Ovary (tissue), 9 donors: ENCODE results near the gene ABCA10. TPM values are rescaled to one million over a fixed set of nuclear protein-coding genes. Genes with fewer than 3 reads are reported as not detected.

Experiments used
- DNase-seq, 5 donors: peaks; one replicate each; pipeline ENCODE4 v3.0.0-alpha.2; 2019 to 2020
- H3K27ac ChIP-seq, 2 donors: fragments of 200-600 bp; one replicate each; pipeline versions ENCODE4 v1.5.1 to v1.8.0; 2019 to 2022
- H3K27me3 ChIP-seq: fragments of 200-600 bp; one replicate; pipeline ENCODE4 v1.8.0; 2022
- H3K36me3 ChIP-seq: fragments of 200-600 bp; sonication (generic); one replicate; pipeline ENCODE4 v1.5.1; 2019
- H3K4me1 ChIP-seq: one replicate; pipeline ENCODE4 v1.8.1; 2013; ENCODE audit warnings: mild to moderate bottlenecking, moderate library complexity; ENCODE audit not compliant: insufficient read depth
- H3K4me3 ChIP-seq: fragments of 200-600 bp; sonication (generic); one replicate; pipeline ENCODE4 v1.5.1; 2017
- H3K9me3 ChIP-seq, 2 donors: fragments of 200-600 bp in 1 of 2; sonication (generic) in 1 of 2; one replicate each; pipeline versions ENCODE4 v1.5.1 to v1.8.1; 2013 to 2019; ENCODE audit warnings: mild to moderate bottlenecking in 1 of 2, moderate library complexity in 1 of 2
- CTCF ChIP-seq, 3 donors: fragments of 450-650 bp in 2 of 3; fragments of 200-600 bp in 1 of 3; IDR thresholded peaks; one replicate each; pipeline versions ENCODE4 v1.5.1 to v1.8.0; 2016 to 2022; ENCODE audit warnings: antibody characterized with exemption in 3 of 3, mild to moderate bottlenecking in 1 of 3
- EP300 ChIP-seq: sonication (generic); formaldehyde crosslinking; IDR thresholded peaks from one replicate; pipeline ENCODE4 v1.6.1; 2017; ENCODE audit warnings: antibody characterized with exemption
- POLR2A ChIP-seq: fragments of 450-650 bp; IDR thresholded peaks from one replicate; pipeline ENCODE4 v1.6.1; 2017; ENCODE audit warnings: antibody characterized with exemption, mild to moderate bottlenecking, moderate library complexity
- WGBS, 3 donors: extraction: QIAGEN DNeasy Blood & Tissue Kit in 1 of 3; methylation state at CpG; one replicate each; pipeline versions ENCODE4 v1.1.5 to v1.1.7; 2013 to 2017; 5-methylcytosine and 5-hydroxymethylcytosine counted together
- intact Hi-C, 4 donors: fragments of 100-400 bp; cut with DNase I; formaldehyde crosslinking; loops; one replicate each; pipeline versions ENCODE4 v1.11.0 to v1.15.1; 2022 to 2023
- polyA plus RNA-seq, 2 donors: library from polyadenylated mRNA; stranded (reverse); fragments of 200-250 nt in 1 of 2; fragments of 350-450 nt in 1 of 2; fragmentation: Illumina TruSeq in 1 of 2; extraction: RNeasy Lipid Tissue Mini Kit (QIAGEN cat#74804) in 1 of 2; gene quantifications; one replicate each; pipeline ENCODE4 v1.2.3, GENCODE V29; 2013 to 2014
- total RNA-seq, 7 donors: library from RNA; depleted of rRNA in 2 of 7; stranded (reverse); fragments of >200 nt in 2 of 7; fragmentation: NEBNext Ultra II Directional in 3 of 7; extraction: Animal tissue kit (Norgen Biotek cat#: 25700) in 3 of 7; gene quantifications; one replicate each; pipeline versions ENCODE4 v1.1.0 to v1.2.4, GENCODE V29; 2016 to 2023
- donor health status: DM: no; HTN: no; CAD: no; lungs with moderate emphysema.
- donor health status: DM: no; HTN: no; CAD: no.
- donor health status: Bipolar disorder and iron deficiency.
- donor health status: DM: yes; HTN: yes; CAD: no.
- donor health status: DM: no; HTN: no; CAD: no.
- donor health status: DM: yes; HTN: yes; CAD: no.

The ABCA10 gene
- total and polyA plus RNA-seq, 9 donors, result 18.8 to 65.7 (median 32.0) TPM

DNA sequence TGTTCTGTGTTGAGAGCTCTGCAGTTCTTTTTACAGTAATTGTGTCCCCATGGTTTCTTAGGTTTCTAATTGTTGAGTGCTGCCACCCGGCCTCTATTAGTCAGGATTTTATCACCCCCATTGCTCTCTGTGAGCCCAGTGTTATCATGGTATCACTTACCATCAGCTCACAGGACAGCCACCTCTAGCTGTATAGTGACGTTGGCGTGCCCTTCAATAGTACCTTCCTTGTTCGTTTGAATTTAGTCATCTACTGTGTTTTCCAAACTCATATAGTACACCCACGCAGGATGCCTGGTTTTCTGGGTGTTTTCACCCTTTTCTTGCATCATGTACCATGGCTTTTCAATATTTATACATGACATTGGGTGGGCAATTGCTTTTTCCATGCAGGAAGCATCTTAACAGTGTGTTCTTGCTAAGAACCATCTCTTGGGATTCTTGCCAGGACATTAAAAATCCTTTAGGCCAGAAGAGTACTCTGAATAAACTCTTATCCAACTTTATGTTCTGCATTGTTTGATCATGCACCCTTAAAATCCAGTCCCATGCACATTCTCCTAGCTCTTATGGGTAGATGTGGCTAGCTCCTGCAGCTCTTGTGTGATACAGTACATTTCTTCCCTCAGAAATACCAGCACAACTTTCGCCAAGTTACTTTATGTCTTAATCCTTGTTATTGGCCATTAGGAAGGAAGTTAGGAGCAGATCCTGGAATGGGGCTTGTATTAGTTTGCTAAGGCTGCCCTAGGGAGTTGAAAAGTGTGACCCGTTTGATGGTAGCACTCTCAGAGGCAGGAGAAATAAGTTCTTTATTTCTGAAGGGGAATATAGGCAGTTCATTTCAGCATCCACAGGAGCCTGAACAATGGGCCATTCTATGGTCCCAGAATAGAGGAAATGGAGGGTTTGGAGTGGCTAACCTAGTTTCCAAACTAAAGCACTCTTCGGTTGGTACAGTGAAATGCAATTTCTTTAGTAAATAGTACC is 11.3 kb upstream of the ABCA10 start:
- intact Hi-C loops, result loop anchor here in 3 of 4 donors (5.0 kb wide), 2 partner anchors 463 to 468 kb away; no protein-coding TSS in a partner anchor
- peaks cover 2% of the 10 kb centered on the region for H3K4me1 ChIP-seq
- TF ChIP-seq POLR2A (no peak), EP300 (no peak), CTCF (IDR thresholded peaks at IDR 0.05) (no peak)
- H3K9me3 ChIP-seq, result no peaks in the 10 kb centered on the region
- no peaks in the 10 kb centered on the region for H3K36me3 ChIP-seq
- no peak overlapping the region for H3K27ac ChIP-seq
- H3K27me3 ChIP-seq, result no peaks in the 10 kb centered on the region
- no peak for DNase-seq
- 89 to 94% (median 91%) methylated on average over 8 of the region's 8 CpGs for WGBS, 3 donors
- H3K4me3 ChIP-seq, result no peak overlapping the region

GRCh38 chr17:69236946-69237345 is 8.3 kb upstream of the ABCA10 start:
- peaks cover 0 to 6% of the 10 kb centered on the region in 2 donors for H3K9me3 ChIP-seq
- no peak overlapping the region for H3K4me3 ChIP-seq
- no peak overlapping the region for H3K27ac ChIP-seq
- 89 to 90% (median 89%) methylated on average over 3 of the region's 3 CpGs for WGBS, 3 donors
- no peak for TF ChIP-seq CTCF (IDR thresholded peaks at IDR 0.05)
- no peak for TF ChIP-seq POLR2A
- no peak for TF ChIP-seq EP300
- DNase-seq, result no peak
- H3K36me3 ChIP-seq, result no peaks in the 10 kb centered on the region
- H3K27me3 ChIP-seq, result no peaks in the 10 kb centered on the region
- peaks cover 2% of the 10 kb centered on the region for H3K4me1 ChIP-seq
- intact Hi-C loops, result loop anchor here in 3 of 4 donors (5.0 kb wide), 2 partner anchors 460 to 465 kb away; no protein-coding TSS in a partner anchor

DNA sequence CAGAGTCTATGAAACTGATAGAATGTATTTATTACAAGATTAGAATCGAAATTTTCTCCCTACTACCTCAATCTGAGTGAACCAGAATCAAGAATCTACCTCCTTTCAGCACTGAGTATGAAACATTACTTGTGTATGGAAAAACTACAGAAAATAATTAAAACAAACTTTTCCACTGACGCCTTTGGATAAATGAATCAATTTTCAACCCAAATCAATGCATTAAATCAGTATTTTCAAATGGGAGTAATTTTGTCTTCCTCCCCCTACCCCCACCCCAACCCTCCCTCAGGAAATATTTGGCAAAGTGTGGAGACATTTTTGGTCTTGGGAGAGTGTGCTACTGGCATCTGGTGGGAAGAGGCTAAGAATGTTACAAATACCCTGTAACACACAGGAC is 7.8 kb upstream of the ABCA10 start:
- H3K4me3 ChIP-seq, result no peak overlapping the region
- 40 to 57% (median 46%) methylated on average over 2 of the region's 2 CpGs for WGBS, 3 donors
- no peak overlapping the region for H3K27ac ChIP-seq
- H3K36me3 ChIP-seq, result no peaks in the 10 kb centered on the region
- TF ChIP-seq CTCF (IDR thresholded peaks at IDR 0.05) (no peak), EP300 (no peak), POLR2A (no peak)
- DNase-seq, result no peak
- no peaks in the 10 kb centered on the region for H3K27me3 ChIP-seq
- intact Hi-C loops, result loop anchor here in 3 of 4 donors (5.0 kb wide), 2 partner anchors 459 to 464 kb away; no protein-coding TSS in a partner anchor
- H3K9me3 ChIP-seq, result peaks cover 0 to 6% of the 10 kb centered on the region in 2 donors
- peaks cover 2% of the 10 kb centered on the region for H3K4me1 ChIP-seq

DNA sequence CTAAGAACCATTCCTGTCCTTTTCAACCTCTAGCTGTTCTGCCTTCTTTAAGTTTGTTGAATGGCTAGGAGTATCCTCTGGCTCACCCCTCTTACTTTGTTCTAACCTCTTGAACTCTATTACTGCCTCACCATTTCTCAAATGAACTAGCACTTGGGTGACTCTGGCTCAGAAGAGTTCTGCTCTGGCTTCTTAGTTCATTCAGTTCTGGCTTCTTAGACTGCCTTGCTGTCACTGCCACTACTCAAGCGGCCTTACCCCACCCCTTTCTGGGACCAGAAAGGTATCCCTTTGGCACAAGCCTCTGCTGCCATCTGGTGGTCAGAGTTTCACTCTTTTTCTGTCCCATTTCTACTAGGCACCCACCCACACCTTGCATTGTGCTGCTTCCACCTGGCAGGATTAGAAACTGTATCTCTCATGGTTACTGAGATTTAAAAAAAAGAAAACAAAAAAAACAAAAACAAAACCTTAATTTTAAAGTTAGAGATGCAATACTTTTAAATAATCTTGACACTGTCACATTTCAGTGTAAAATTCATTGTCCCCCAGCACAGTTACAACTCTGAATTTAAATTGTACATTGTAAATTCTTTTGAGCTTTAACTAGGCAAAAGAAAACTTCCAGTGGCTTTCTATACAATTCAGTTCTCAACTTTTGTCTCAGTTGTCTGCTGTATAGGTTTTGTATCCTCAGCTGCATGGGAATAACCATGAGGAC is 6.9 kb upstream of the ABCA10 start:
- Histone ChIP-seq H3K36me3 (no peaks in the 10 kb centered on the region), H3K27me3 (no peaks in the 10 kb centered on the region), H3K4me3 (no peak overlapping the region), H3K4me1 (peaks cover 2% of the 10 kb centered on the region), H3K9me3 (peaks cover 0 to 6% of the 10 kb centered on the region in 2 donors), H3K27ac (no peak overlapping the region)
- WGBS, 3 donors, result 24 to 53% (median 33%) methylated on average over 1 of the region's 1 CpG
- TF ChIP-seq POLR2A, result no peak
- peak; percentile 45 to 75 (median 58) for TF ChIP-seq CTCF (IDR thresholded peaks at IDR 0.05)
- no peak for TF ChIP-seq EP300
- peak; percentile 64 to 87 (median 72) for DNase-seq
- intact Hi-C loops, result loop anchor here (2.0 to 5.0 kb wide), 3 partner anchors 458 to 463 kb away; no protein-coding TSS in a partner anchor
